RKO (cell line): ENCODE results near the gene COA4.

Experiments used
- DNase-seq: peaks from one replicate; pipeline ENCODE4 v3.0.0-alpha.2; 2016; ENCODE audit warnings: low spot score

COA4 gene

GRCh38 chr11:73862986-73863385 lies 13.7 kb downstream of the COA4 start:
- no peak for DNase-seq

DNA sequence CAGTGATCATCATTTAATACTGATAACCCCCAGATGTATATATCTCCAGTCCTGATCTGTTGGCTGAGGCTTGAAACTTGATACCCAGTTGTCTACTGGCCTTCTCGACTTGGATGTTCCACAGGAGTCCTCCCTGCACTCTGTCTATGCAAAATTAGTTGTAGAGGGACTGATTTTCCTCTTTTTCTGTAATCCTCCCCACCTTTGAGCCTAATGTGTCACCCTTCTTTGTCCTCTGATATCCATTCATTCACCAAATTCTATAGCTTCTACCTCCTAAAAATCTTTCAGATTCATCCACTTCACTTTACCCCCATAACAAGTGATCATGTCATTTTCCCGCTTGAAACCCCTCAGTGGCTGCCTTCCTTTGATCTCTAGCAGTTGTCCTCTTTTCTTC lies 16.4 kb downstream of the COA4 start:
- DNase-seq: no peak

DNA sequence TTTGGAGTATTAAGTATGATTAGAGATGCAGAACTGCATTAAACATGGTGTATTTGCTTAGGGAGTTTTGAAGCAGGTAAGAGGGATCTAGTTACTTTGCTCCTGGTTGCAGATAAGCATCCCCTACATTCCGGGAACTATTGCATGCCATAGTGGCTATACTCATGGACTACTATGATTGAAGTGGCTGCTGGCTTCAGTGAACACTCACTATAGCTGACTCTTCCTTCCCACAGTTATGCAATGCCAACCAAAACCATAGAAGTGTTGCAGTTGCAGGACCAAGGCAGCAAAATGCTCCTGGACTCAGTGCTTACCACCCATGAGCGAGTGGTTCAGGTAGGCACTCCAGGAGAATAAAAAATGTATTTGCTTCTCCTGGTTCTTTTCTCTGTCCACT lies 17.0 kb downstream of the COA4 start:
- DNase-seq: no peak

DNA sequence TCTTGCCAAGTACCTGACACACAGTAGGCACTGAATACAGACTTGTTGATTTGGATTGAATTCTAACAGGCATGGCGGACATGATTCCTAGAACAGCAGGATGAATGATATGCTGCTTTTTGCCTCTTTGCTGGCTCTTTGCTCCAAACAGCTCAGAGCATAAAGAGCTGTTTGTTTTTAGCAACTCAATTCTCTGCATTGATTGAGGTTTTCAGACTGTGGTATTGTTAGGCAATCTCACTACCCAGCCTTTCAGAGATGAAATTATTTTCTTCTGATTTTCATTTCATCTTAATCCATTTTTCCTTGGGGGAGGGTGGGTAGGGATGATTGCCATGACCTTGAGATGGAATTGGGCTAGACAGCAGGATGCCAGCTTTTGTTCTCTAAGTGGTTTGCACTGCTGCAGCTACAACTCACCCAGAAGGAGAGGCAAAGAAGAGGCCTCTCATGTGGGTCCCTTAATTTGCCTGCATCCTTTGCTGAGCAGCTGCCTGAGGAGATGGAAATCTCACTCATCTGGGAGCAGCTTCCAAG lies 20.5 kb downstream of the COA4 start:
- no peak for DNase-seq

- DNase-seq: no peak
Measured at GRCh38 chr11:73854680-73855079, 22.0 kb downstream of the COA4 start.

DNA sequence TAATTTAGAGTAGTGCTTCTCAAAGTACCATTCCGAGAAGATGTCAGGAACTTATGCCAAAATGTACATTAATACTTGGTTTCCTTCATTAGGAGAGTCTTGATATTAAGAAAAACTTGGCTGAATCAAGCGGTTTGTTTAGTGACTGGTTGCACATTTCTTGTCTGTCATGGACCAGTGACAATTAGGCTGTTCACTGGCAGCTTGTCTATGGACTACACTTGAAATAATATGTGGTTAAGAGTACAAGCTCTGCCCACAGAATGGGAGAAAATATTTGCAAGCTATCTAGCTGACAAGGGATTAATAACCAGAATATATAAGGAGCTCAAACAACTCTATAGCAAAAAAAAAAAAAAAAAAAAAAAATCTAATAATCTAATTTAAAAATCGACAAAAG lies 24.6 kb downstream of the COA4 start:
- DNase-seq: no peak

DNA sequence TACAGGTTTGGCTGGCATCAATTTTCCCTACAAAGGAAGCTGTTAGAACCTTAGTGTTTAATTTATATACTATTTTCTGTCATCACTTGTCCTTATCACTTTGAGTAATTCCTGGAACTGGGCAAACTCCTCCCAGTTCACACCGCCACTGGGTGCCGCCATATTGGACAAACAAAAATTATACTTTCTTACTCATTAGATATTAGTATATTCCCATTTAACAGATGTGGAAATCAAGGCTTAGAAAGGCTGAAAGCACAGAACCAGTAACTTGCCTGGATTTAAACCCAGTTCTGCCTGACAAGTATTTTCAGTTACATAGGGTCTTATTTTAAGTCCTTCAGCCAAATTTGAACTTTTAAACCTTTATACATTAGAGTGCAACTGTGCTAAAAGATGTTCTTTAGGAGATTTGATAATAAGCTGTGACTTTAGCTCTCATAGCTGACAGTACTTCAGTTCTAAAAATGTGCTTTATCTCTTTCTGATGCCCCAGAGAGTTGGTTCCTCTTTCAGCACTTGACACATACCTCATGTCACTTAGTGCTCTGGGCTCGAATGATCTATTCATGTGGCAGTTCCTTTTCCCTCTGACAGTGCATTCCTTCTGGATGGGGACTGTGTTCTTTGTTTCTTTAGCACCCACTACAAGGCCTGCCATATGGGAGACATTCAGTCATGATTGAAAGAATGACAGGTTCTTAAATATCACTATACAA lies 25.4 kb downstream of the COA4 start:
- DNase-seq: no peak

- DNase-seq: no peak
Measured at GRCh38 chr11:73839123-73839457, 37.6 kb downstream of the COA4 start.

- DNase-seq: no peak
Measured at GRCh38 chr11:73838443-73839122, 38.1 kb downstream of the COA4 start.

- no peak for DNase-seq
Measured at GRCh38 chr11:73833067-73833466, 43.6 kb downstream of the COA4 start.

- no peak for DNase-seq
Measured at GRCh38 chr11:73830261-73830660, 46.4 kb downstream of the COA4 start.
